HepG2 (cell line): Measurements from ENCODE around the gene LOC128125822.
A peak's percentile ranks its signal among the peaks of the same experiment; 100 is the strongest.

Experiments
- AFF4 ChIP-seq: sonication (generic); formaldehyde crosslinking; IDR thresholded peaks from 2 replicates; pipeline ENCODE4 v1.4.0; 2020; ENCODE audit warnings: missing genetic modification reagents
- ARNT ChIP-seq: fragments of 450-650 bp; IDR thresholded peaks from 2 replicates; pipeline ENCODE4 v1.6.1; 2017
- DMAP1 ChIP-seq: IDR thresholded peaks from 2 replicates; pipeline ENCODE4 v1.6.1; 2016
- DPF2 ChIP-seq: sonication (generic); formaldehyde crosslinking; IDR thresholded peaks from 2 replicates; pipeline ENCODE4 v1.4.0; 2020; ENCODE audit warnings: mild to moderate bottlenecking, low read depth, missing genetic modification reagents, borderline replicate concordance
- FOSL1 ChIP-seq: sonication (generic); formaldehyde crosslinking; IDR thresholded peaks from 2 replicates; pipeline ENCODE4 v1.9.0; 2021; ENCODE audit warnings: missing genetic modification reagents, borderline replicate concordance
- FOXJ3 ChIP-seq: sonication (generic); formaldehyde crosslinking; IDR thresholded peaks from 2 replicates; pipeline ENCODE4 v1.4.0; 2020; ENCODE audit warnings: missing genetic modification reagents, mild to moderate bottlenecking, borderline replicate concordance
- GABPA ChIP-seq, 2 experiments: IDR thresholded peaks; 2 replicates each; pipeline ENCODE4 v1.6.1; 2011 to 2016; ENCODE audit warnings: low read depth in 2 of 2, low read length in 1 of 2, missing biosample characterization in 1 of 2, missing genetic modification characterization in 1 of 2
- HNRNPL ChIP-seq: fragments of 200-400 bp; formaldehyde crosslinking; IDR thresholded peaks from 2 replicates; pipeline ENCODE4 v1.6.1; 2017; ENCODE audit warnings: mild to moderate bottlenecking, low read depth, low read length
- HOXA7 ChIP-seq: sonication (generic); formaldehyde crosslinking; IDR thresholded peaks from 2 replicates; pipeline ENCODE4 v1.8.1; 2022; ENCODE audit warnings: mild to moderate bottlenecking, missing genetic modification reagents, moderate library complexity
- NR2F6 ChIP-seq, 2 experiments: IDR thresholded peaks; 2 replicates each; pipeline ENCODE4 v1.6.1; 2016; ENCODE audit warnings: antibody characterized with exemption in 1 of 2, mild to moderate bottlenecking in 1 of 2
- SIN3A ChIP-seq: IDR thresholded peaks from 2 replicates; pipeline ENCODE4 v1.6.1; 2011; ENCODE audit warnings: low read depth, mild to moderate bottlenecking, control low read depth, low read length, borderline replicate concordance
- SIX1 ChIP-seq: sonication (generic); formaldehyde crosslinking; IDR thresholded peaks from 2 replicates; pipeline ENCODE4 v1.4.0; 2020; ENCODE audit warnings: missing genetic modification reagents, borderline replicate concordance
- SP4 ChIP-seq: sonication (generic); formaldehyde crosslinking; IDR thresholded peaks from 2 replicates; pipeline ENCODE4 v1.8.1; 2023; ENCODE audit warnings: mild to moderate bottlenecking, missing genetic modification reagents
- TCF7 ChIP-seq: sonication (generic); IDR thresholded peaks from 2 replicates; pipeline ENCODE4 v1.6.1; 2016; ENCODE audit warnings: antibody characterized with exemption, low read depth
- THAP11 ChIP-seq: IDR thresholded peaks from 2 replicates; pipeline ENCODE4 v1.6.1; 2016; ENCODE audit warnings: missing biosample characterization, missing genetic modification reagents
- ZNF3 ChIP-seq: IDR thresholded peaks from 2 replicates; pipeline ENCODE4 v1.7.0; 2017; ENCODE audit warnings: inconsistent platforms
- ZNF367 ChIP-seq: sonication (generic); formaldehyde crosslinking; IDR thresholded peaks from 2 replicates; pipeline ENCODE4 v1.4.0; 2020; ENCODE audit warnings: missing genetic modification reagents, borderline replicate concordance
- TF ChIP-seq, protein P1 (sequence below): IDR thresholded peaks from 2 replicates; pipeline ENCODE4 v1.6.1; 2016; ENCODE audit warnings: low read depth, missing genetic modification reagents, missing compliant biosample characterization

LOC128125822 gene

GRCh38 chr6:63571361-63572043, 778 bp upstream of the LOC128125822 start (continued):
- TF ChIP-seq SIN3A (0 out of 2 replicates have a peak, but pooled peaks have one; percentile 2), THAP11 (peak; percentile 9; the same call in 1 of the 2 replicates), SP4 (CRISPR knock-in tag) (no peak), HNRNPL (no peak; the same call in 1 of the 2 replicates), NR2F6 (IDR thresholded peaks at IDR 0.05) (no peak), NR2F6 (CRISPR knock-in tag; IDR thresholded peaks at IDR 0.05) (0 out of 2 replicates have a peak, but pooled peaks have one; percentile 26), DPF2 (CRISPR knock-in tag) (peak; percentile 9; the same call in 1 of the 2 replicates), FOXJ3 (CRISPR knock-in tag) (peak; percentile 41; the same call in 1 of the 2 replicates), TCF7 (0 out of 2 replicates have a peak, but pooled peaks have one; percentile 26), ZNF3 (CRISPR knock-in tag) (0 out of 2 replicates have a peak, but pooled peaks have one; percentile 1), AFF4 (0 out of 2 replicates have a peak, but pooled peaks have one; percentile 33), SIX1 (CRISPR knock-in tag) (0 out of 2 replicates have a peak, but pooled peaks have one; percentile 35), GABPA (IDR thresholded peaks at IDR 0.05; ENCODE audit: low read depth, low read length) (no peak), GABPA (CRISPR knock-in tag; IDR thresholded peaks at IDR 0.05; ENCODE audit: low read depth) (peak; percentile 2; the same call in 1 of the 2 replicates), FOSL1 (CRISPR knock-in tag) (peak; percentile 77; the same call in 1 of the 2 replicates), HOXA7 (CRISPR knock-in tag) (no peak), DMAP1 (CRISPR knock-in tag) (no peak), ARNT (no peak), ZNF367 (CRISPR knock-in tag) (no peak)
- TF ChIP-seq, protein P1, sequence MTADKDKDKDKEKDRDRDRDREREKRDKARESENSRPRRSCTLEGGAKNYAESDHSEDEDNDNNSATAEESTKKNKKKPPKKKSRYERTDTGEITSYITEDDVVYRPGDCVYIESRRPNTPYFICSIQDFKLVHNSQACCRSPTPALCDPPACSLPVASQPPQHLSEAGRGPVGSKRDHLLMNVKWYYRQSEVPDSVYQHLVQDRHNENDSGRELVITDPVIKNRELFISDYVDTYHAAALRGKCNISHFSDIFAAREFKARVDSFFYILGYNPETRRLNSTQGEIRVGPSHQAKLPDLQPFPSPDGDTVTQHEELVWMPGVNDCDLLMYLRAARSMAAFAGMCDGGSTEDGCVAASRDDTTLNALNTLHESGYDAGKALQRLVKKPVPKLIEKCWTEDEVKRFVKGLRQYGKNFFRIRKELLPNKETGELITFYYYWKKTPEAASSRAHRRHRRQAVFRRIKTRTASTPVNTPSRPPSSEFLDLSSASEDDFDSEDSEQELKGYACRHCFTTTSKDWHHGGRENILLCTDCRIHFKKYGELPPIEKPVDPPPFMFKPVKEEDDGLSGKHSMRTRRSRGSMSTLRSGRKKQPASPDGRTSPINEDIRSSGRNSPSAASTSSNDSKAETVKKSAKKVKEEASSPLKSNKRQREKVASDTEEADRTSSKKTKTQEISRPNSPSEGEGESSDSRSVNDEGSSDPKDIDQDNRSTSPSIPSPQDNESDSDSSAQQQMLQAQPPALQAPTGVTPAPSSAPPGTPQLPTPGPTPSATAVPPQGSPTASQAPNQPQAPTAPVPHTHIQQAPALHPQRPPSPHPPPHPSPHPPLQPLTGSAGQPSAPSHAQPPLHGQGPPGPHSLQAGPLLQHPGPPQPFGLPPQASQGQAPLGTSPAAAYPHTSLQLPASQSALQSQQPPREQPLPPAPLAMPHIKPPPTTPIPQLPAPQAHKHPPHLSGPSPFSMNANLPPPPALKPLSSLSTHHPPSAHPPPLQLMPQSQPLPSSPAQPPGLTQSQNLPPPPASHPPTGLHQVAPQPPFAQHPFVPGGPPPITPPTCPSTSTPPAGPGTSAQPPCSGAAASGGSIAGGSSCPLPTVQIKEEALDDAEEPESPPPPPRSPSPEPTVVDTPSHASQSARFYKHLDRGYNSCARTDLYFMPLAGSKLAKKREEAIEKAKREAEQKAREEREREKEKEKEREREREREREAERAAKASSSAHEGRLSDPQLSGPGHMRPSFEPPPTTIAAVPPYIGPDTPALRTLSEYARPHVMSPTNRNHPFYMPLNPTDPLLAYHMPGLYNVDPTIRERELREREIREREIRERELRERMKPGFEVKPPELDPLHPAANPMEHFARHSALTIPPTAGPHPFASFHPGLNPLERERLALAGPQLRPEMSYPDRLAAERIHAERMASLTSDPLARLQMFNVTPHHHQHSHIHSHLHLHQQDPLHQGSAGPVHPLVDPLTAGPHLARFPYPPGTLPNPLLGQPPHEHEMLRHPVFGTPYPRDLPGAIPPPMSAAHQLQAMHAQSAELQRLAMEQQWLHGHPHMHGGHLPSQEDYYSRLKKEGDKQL (CRISPR knock-in tag): peak; percentile 62; the same call in 1 of the 2 replicates
